DMS153 treated with DMSO at 0.1 percent for 48 hours (cell line): ENCODE data around the gene PCDHA4.
"Not testable (repeated sequence)": the region's sequence is repeated elsewhere in the genome, so short reads cannot be mapped to it uniquely, and the experiment has no call there.

Experiments
- DNase-seq: peaks from one replicate; lab custom pipeline; 2025; ENCODE audit not compliant: unreplicated experiment; lab: John Stamatoyannopoulos, UW

Gene PCDHA4

GRCh38 chr5:140821375-140822280, 14.8 kb downstream of the PCDHA4 start, which contains the start of gene PCDHA5:
Gene PCDHA5, plus strand, starts transcription at chr5:140821613.
- no peak for DNase-seq

DNA sequence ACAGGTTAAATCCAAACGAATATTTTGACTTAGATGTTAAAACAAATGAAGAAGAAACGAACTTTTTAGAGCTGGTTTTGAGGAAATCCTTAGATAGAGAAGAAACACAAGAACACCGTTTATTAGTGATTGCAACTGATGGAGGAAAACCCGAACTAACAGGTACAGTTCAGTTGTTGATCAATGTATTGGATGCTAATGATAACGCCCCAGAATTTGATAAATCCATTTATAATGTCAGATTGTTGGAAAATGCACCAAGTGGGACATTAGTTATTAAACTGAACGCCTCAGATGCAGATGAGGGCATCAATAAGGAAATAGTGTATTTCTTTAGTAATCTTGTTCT, 15.4 kb downstream of the PCDHA4 start:
- no peak for DNase-seq

DNA sequence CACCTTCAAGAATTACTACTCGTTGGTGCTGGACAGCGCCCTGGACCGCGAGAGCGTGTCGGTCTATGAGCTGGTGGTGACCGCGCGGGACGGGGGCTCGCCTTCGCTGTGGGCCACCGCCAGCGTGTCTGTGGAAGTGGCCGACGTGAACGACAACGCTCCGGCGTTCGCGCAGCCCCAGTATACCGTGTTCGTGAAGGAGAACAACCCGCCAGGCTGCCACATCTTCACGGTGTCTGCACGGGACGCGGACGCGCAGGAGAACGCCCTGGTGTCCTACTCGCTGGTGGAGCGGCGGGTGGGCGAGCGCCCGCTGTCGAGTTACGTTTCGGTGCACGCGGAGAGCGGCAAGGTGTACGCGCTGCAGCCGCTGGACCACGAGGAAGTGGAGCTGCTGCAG, 16.1 kb downstream of the PCDHA4 start:
- not testable (repeated sequence) for DNase-seq

DNA sequence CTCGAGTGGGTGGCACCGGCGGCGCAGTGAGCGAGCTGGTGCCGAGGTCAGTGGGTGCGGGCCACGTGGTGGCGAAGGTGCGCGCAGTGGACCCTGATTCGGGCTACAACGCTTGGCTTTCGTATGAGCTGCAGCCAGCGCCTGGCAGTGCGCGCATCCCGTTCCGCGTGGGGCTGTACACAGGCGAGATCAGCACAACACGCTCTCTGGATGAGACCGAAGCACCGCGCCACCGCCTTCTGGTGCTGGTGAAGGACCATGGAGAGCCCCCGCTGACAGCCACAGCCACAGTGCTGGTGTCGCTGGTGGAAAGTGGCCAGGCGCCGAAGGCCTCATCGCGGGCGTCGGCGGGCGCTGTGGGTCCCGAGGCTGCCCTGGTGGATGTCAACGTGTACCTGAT, 16.6 kb downstream of the PCDHA4 start:
- DNase-seq, result no peak

GRCh38 chr5:140827704-140828361, 21.0 kb downstream of the PCDHA4 start, which contains the start of gene PCDHA6:
Gene PCDHA6, plus strand, starts transcription at chr5:140827960. Its CDS starts 132 bp downstream, at chr5:140828092.
- DNase-seq, result no peak

GRCh38 chr5:140828362-140828737, 21.5 kb downstream of the PCDHA4 start:
- DNase-seq, result no peak

DNA sequence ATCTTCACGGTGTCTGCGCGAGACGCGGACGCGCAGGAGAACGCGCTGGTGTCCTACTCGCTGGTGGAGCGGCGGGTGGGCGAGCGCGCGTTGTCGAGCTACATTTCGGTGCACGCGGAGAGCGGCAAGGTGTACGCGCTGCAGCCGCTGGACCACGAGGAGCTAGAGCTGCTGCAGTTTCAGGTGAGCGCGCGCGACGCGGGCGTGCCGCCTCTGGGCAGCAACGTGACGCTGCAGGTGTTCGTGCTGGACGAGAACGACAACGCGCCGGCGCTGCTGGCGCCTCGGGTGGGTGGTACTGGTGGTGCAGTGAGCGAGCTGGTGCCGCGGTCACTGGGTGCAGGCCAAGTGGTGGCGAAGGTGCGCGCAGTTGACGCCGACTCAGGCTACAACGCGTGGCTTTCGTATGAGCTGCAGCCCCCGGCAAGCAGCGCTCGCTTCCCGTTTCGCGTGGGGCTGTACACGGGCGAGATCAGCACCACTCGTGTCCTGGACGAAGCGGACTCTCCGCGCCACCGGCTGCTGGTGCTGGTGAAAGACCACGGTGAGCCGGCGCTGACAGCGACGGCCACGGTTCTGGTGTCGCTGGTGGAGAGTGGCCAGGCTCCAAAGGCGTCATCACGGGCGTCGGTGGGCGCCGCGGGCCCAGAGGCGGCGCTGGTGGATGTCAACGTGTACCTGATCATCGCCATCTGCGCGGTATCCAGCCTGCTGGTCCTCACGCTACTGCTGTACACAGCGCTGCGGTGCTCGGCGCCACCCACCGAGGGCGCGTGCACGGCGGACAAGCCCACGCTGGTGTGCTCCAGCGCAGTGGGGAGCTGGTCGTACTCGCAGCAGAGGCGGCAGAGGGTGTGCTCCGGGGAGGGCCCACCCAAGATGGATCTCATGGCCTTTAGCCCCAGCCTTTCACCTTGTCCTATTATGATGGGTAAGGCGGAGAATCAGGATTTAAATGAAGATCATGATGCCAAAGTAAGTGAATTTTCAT, 22.9 kb downstream of the PCDHA4 start:
- DNase-seq, result not testable (repeated sequence)

DNA sequence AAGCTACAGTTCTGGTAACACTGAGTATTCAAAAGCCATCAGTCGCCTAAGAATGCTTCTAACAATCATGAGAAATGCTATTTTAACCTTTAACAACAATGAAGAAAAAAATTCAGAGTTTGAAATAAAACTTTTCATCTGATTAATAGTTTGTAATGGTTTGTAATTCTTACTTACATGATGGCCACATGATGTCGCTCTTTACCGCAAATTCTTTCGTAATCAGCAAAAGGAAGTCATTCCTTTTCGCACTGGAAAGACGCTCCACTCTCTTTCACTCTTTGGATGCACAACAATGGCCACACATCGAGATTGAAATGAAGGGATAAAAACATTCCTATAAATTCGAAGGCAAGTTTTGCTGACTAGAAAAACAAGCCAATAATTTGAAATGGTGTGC, 27.1 kb downstream of the PCDHA4 start, which contains the start of gene PCDHA7:
Gene PCDHA7, plus strand, starts transcription at position 277 of the 400 bp plus-strand sequence. Its CDS starts 115 bp downstream, at position 392.
- no peak for DNase-seq

DNA sequence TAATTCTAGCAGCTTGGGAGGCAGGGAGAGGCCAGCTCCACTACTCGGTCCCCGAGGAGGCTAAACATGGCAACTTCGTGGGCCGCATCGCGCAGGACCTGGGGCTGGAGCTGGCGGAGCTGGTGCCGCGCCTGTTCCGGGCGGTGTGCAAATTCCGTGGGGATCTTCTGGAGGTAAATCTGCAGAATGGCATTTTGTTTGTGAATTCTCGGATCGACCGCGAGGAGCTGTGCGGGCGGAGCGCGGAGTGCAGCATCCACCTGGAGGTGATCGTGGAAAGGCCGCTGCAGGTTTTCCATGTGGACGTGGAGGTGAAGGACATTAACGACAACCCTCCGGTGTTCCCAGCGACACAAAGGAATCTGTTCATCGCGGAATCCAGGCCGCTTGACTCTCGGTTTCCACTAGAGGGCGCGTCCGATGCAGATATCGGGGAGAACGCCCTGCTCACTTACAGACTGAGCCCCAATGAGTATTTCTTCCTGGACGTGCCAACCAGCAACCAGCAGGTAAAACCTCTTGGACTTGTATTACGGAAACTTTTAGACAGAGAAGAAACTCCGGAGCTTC, 27.7 kb downstream of the PCDHA4 start:
- not testable (repeated sequence) for DNase-seq

GRCh38 chr5:140835622-140836510, 29.0 kb downstream of the PCDHA4 start:
- no peak for DNase-seq

GRCh38 chr5:140840978-140841962, 34.4 kb downstream of the PCDHA4 start, which contains the start of gene PCDHA8:
Gene PCDHA8, plus strand, starts transcription at chr5:140841187. Its CDS starts 135 bp downstream, at chr5:140841322.
- DNase-seq, result no peak

GRCh38 chr5:140842798-140843733, 36.2 kb downstream of the PCDHA4 start:
- DNase-seq, result no peak

DNA sequence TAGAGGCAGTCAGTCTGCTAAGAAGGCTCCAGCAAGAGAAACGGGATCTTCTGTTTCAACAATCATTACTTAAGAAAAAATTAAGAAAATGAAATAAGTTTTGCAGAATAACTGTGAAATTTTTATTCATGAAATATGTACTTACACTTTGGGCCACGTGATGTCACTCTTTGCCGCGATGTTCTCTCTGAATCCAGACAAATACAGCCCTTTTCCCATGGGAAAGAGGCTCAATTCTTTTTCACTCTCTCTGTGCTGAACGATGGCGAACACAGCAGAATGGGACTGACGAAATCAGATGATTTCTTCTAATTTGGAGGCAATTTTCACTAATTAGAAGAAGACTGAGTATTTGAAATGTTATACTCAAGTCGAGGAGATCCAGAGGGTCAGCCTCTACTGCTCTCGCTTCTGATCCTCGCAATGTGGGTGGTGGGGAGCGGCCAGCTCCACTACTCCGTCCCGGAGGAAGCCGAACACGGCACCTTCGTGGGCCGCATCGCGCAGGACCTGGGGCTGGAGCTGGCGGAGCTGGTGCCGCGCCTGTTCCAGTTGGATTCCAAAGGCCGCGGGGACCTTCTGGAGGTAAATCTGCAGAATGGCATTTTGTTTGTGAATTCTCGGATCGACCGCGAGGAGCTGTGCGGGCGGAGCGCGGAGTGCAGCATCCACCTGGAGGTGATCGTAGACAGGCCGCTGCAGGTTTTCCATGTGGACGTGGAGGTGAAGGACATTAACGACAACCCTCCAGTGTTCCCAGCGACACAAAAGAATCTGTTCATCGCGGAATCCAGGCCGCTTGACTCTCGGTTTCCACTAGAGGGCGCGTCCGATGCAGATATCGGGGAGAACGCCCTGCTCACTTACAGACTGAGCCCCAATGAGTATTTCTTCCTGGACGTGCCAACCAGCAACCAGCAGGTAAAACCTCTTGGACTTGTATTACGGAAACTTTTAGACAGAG, 41.6 kb downstream of the PCDHA4 start, which contains the start of gene PCDHA9:
Gene PCDHA9, plus strand, starts transcription at position 244 of the 964 bp plus-strand sequence. Its CDS starts 114 bp downstream, at position 358.
- not testable (repeated sequence) for DNase-seq

GRCh38 chr5:140849831-140850634, 43.2 kb downstream of the PCDHA4 start:
- DNase-seq, result not testable (repeated sequence)
